ENCODE results near the gene SERPINA10.

- no peak for TF ChIP-seq CHD2 (IDR thresholded peaks at IDR 0.05; ENCODE audit: low read length, partially characterized antibody)
- no peak for TF ChIP-seq CTCF (IDR thresholded peaks at IDR 0.05)
- TF ChIP-seq RXRA (IDR thresholded peaks at IDR 0.05; ENCODE audit: borderline replicate concordance, low read depth), result no peak
- TF ChIP-seq SMC3 (IDR thresholded peaks at IDR 0.05; ENCODE audit: low read depth, low read length), result no peak
- TF ChIP-seq ELF1 (IDR thresholded peaks at IDR 0.05), result no peak
- no peak for TF ChIP-seq YY1 (IDR thresholded peaks at IDR 0.05; ENCODE audit: low read depth)
- no peak for TF ChIP-seq TAF1 (IDR thresholded peaks at IDR 0.05; ENCODE audit: borderline replicate concordance, low read depth, low read length)
- no peak for TF ChIP-seq RFX5 (IDR thresholded peaks at IDR 0.05; ENCODE audit: low read length)
- no peak for TF ChIP-seq POLR2AphosphoS5 (IDR thresholded peaks at IDR 0.05; ENCODE audit: low read depth, low read length)
- no peak for TF ChIP-seq REST (IDR thresholded peaks at IDR 0.05; ENCODE audit: low read depth, low read length)
- TF ChIP-seq MAX (IDR thresholded peaks at IDR 0.05; ENCODE audit: low read depth), result no peak
Observed at GRCh38 chr14:94338023-94338422, 45.0 kb upstream of the SERPINA10 start.

All from SK-N-SH (cell line).